Activated gamma-delta T cell treated with anti-CD3 and anti-CD28 coated beads, Interleukin-2, amount 50 U/mL, for 16 hours (primary cell): ENCODE measurements around the gene CORO2B.

Experiments used
- DNase-seq: peaks from one replicate; pipeline ENCODE4 v3.0.0-alpha.2; 2020; ENCODE audit warnings: low read depth

Gene CORO2B

DNA sequence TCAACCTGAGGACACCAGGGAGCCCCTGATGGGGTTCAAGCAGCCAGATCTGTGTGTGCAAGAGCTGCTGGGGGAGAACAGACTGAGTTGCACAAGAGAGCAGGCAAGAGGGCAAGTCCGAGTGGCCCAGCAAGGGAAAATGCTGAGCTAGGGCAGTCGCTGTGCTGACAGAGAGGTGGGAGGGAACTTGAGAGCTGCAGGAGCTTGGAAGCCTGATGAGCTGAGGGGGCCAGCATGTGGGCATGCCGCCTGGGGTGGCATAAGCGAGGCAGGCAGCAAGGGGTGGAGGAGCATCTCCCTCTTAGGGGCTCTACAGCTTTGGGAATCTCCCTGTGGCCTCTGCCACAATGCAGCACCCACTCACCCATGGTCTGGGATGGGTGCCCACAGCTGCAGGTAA, 4.7 kb upstream of the CORO2B start:
- no peak for DNase-seq

DNA sequence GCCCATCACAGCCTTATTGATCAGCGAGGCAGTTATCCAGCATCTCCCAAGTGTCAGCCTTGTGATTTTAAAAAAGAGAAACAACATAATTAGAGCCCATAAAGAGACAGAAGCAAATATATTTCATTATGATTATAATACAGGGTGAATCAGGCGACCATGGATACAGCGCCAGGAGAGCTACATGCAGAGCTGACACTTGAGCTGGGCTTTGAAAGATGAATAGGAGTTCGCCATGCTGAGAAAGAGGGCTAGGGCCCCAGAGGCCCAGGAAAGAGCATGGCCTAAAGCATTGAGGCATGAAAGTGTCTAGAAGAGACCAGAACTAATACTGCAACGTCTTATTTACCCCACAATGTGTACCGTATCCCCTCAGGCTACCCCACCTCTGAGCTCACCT, 4.2 kb upstream of the CORO2B start:
- no peak for DNase-seq

DNA sequence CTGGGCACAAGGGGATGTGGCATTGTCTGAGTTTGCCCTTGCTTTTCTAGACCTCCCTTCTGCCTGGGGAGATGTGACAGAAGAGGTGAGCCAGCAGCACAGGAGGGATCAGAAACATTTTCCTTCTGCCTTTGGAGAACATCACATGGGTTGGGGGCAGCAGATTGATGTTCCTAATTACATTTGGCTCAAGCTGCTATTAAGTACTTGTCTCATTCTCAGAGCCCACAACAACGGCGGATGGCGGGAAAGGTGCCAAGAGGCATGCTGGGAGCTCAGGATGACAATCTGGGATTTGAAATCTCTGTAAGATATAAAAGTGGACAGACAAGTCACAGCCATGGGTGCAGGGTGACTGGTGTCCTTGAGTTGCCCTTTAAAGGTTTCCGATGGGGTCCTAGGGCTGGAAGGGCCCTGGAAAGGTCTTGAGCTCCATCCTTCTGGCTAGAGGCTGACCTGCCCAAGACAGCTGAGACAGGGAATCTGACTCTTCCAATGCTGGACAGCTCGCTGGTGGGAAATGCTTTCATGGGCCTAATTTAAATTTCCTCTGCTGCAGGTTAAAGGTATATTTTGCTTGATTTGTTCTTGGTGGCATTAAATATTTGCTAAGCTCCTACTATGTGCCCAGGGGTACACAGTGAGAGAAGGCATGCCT, 2.4 kb upstream of the CORO2B start:
- DNase-seq: no peak

DNA sequence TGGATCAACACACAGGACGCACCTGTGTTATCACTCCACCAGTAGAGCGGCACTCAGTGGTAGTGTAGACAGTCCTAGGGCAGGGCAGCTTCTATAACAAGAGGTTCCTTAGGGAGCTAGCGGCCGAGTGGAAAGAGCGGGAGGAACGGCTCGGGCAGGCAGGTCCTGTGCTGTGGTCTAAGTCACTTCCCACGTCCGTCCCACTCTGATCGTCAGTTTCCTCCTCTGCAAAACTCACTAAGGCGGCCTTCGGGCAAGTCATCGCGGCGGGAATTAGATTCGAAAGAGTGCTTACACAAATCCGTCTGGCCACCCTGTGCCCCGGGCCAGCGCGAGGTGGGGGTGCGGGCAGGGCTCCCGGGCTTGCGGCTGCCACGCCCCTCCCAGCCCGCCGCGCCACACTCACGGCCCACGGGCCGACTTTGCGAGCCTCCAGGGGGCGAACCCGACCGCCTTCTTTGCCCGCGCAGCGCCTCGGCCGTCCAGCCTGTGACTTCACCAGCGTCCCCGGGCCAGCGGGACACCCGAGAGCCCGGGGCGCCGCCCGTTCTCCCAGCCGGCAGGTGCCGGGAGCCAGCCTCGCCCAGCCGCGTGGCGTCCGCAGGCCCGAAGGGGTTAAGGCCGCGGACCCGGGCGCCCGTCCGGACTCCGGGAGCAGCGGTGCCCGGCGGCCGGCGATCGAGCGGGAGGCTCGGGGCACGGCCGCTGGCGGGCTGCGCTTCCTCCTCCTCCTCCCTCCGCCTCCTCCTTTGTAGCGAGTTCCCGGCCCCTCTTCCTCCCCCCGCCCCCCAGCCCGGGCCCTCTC, 416 bp upstream of the CORO2B start:
- DNase-seq: no peak

DNA sequence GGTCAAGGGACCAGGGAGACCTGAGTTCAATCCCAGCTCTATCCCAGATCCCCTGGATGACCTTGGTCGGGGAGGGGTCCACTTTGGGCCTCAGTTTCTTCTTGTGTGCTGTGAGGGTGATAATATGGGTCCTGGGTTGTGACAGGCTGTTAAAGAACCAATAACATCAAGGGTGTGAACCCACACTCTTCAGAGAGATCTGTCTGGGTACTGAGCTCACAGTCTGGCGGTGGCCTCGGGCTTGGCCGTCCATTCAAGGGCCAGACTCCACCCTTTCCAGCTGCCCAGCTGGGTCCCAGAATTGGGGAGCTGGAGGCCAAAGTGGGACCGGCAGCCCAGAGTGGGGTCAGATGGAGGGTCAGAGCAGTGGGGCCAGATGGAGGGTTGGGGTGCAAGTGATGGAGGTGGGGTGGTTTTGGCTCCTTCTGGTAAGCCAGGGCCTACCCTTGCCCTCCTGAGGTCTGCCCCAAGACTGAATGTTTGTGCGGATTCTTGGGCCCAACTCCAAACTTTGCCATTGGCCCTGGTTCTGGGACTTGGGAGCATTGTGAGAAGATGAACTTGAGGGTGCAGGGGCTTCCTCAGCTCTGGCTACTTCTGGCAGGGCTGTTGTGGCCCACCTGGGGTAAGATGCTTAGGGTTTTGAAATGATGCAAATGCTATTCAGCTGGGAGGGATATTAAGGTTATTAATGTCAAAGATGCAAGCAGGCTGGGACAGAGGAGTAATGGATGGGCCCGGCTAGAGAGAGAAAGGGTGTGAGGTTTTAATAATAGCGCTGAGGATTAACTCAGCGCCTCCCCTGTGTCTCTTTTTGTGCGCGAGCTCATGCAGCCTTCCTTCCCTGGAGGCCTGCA, 1.5 kb downstream of the CORO2B start:
- DNase-seq: no peak

DNA sequence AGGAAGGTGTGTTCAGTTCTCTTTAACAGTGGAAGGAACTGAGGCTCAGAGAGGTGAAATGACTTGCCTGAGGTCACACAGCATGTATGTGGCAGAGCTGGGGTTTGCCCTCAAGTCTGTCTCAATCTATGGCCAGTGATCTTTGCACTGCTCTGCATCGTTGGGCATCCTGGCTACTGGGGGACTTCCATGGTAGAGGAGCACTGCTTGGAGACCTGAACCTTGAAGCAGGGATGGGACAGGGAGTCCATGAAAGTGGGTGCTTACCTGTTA, 2.0 kb downstream of the CORO2B start:
- DNase-seq: no peak

DNA sequence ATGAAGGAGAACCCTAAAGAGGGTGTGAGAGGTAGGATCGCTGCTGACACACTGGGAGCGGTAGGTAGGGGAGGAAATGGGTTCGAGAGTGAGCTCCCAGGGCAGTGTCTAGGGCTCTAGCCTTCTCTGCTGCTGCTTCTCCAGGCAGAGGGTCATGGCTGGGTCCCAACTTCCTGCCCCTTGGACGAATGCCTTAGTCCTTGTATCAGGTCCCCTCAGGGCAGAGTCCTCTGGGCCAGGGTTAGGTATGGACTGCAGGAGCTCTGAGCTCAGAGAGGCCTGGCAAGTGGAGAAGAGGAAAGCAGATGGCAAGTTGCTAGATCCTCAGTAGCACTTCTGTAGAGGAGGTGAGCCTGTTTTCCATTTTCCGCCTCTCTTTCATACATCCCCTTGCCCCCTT, 2.9 kb downstream of the CORO2B start:
- DNase-seq: no peak

DNA sequence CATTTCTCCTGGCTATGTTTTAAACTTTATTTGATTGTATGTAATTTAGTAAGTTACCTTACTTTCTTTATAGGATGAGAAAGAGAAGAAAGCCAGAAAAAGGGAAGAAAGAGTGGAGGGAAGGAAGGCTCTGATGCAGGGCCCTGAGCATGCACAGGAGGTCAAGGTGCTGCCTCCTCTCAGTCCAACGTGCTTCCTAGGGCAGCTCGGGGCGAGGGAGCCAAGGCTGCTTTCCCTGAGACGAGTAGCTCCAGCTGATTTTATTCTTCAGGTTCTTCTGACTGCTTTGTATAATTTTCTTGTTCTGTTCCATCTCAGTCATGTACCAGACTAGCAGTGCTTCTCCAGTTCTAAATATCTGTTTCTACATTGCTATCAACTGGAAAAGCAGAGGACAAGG, 3.4 kb downstream of the CORO2B start:
- no peak for DNase-seq

DNA sequence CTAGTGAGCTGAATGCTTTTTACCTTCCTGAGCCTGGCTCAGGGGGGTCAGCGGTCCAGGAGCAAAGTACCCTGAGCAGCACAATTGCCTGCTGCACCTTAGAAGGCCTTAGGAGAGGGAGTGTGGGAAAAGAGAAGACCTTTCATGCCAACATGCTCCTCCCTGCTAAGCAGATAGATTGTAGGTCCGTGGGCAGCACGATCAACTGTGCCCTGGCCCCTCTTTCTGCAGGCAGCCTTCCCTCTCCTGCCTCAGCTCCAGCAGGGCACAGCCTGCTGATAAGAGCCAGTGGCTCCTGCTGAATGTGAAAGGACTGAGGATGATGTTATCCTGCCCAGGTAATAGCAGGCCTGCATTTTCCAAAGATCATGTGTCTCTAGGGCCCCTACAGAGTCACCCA, 4.1 kb downstream of the CORO2B start:
- no peak for DNase-seq

DNA sequence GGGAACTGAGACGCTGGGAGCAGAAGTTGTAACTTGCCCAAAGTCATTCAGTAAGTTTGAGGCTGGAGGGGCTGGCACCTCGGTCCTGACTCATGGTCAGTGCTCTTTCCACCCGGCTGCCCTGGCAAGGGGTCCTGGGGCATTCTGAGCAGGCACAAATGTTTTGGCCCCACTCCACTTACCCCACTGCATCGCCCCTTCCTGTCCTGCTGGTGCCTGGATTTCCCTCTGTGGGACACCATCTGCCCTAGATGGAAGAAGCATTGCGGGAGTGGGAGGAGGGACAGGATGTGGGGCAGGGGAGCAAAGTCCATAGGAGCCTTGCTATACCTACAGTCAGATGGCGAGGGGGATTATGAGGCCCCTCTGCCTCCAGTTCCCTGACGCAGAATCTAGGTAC, 4.5 kb downstream of the CORO2B start:
- no peak for DNase-seq

DNA sequence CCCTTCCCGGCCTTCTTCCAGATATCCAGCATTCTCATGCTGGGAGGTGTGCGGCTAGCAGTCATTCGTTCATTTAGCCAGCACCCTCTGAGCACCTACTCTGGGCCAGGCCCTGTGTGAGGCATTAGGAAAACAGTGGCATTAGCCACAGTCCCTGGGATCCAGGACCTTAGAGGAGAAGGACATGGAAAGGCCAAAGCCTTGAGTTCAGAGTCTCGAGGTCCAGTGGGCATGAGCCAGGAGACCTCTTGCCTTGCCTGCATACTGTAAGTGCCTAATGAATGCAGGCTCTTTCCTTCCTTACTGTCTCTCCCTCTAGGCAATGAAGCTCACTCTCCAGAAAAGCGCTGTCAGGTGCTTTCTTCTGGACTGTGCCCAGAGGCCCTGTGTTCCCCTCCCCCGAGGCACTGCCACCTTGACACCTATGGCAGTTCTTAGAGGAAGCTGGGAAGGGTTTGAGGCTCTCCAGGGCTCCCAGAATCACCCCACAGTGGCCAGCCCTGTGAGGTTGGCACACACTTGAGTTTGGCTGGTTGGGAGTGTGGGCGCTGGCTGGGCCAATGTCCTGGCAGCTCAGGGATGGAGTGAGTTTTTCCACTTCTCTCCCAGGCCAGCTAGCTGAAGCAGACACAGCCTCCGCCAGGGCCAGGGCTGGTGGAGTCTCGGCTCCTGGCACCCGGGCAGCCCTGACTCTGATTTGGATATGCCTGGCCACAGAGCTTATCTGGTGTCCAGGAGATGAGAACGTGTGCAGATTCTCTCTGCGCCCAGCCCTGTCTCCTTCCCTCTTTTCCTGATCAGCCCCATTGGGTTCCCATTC, 5.4 kb downstream of the CORO2B start:
- DNase-seq: no peak

DNA sequence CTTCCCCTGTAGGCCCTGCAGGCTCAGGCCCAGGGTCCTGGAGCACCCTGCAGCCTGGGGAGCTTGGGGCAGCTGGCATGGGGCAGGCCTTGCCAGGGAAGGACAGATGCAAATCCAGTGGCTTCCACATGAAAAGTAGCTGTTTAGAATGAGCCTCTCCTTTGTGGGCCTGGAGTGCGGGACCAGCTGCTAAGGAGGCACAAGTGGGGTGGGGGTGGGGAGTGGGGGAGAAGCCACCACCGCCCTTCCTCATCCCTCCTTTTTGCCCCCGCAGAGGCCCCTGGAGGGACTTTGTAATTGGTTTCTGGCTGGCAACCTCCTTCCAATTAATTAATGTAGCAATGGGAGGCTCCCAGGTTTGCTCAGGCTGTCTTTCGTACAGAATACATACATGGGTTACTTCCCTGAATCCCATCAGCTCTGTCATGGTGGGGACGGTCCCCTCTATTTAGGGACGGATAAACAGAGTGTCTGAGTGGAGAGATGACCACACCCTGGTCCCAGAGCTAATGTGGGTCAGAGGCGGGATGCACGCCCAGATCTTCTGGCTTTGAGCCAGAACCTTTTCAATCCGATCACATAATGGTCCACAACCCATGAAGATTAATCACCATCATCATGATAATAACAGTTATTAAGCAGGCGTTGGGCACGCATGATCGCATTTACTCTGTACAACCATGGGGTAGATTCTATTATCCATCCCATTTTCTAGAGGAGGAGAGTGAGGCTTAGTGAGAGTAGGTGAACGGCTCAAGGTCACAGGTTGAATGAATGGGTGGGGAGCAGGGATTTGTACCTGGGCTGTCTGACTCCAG, 6.2 kb downstream of the CORO2B start:
- DNase-seq: no peak

DNA sequence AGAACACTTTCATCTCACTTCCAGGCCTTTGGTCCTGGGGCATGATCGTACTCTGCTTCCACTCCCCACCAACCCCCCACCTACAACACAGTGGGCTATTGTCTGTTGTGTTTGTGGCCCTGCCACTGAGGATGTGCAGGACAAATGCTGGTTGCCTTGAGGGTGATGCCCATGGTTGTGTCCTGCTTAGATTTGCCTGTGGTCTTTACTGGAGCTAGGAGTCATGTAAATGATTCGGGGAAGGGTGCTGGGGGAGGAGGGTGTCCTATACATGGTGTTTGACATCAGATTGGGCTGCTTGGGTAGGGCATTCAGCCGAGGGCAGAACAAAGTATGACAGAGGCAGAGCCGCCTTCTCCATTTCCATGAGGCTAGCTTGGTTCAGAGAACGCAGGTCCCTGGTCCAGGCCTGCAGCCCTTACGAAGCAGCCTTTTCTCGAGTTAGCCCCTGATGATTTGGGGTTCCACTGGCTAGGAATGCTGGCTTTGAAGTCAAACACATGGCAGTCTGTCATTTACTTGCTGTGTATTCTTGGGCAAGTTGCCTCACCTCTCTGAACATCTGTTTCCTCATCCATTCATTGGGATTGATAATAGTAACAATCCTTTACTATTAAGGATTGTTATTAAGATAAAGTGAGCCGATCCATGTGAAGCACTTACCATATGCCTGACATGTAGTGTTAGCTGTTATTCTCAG, 6.9 kb downstream of the CORO2B start:
- DNase-seq: no peak

DNA sequence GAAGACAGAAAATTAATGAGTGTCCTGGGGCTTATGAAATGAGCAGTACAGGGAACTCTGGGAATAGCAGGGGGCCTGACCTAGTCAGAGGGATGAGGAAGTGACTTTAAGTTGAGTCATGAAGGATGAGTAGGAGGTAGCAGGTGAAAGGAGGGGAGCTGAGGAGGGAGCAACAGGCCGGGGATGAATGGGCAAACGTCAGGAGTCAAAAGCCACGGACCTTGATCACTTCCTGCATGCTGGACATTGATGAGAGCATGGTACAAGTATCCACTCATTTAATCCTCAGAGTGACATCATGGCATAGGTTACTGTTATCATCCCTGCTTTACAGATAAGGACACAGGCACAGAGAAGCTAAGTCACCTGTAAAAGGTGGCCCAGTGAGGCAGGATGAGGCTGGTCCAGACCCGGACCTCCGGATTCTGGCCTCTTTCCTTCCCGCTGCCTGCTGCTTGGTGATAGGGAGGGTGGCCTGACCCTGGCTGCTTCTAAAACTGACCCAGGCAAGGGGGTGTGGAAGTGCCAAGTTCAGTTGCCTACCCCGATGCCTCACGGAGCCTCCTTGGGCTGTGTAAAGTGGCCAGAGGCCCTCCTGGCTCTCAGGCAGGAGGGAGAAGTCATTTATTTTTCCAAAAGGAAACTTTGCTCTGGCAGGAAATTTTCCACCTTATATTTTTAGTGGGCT, 7.6 kb downstream of the CORO2B start:
- DNase-seq: no peak

DNA sequence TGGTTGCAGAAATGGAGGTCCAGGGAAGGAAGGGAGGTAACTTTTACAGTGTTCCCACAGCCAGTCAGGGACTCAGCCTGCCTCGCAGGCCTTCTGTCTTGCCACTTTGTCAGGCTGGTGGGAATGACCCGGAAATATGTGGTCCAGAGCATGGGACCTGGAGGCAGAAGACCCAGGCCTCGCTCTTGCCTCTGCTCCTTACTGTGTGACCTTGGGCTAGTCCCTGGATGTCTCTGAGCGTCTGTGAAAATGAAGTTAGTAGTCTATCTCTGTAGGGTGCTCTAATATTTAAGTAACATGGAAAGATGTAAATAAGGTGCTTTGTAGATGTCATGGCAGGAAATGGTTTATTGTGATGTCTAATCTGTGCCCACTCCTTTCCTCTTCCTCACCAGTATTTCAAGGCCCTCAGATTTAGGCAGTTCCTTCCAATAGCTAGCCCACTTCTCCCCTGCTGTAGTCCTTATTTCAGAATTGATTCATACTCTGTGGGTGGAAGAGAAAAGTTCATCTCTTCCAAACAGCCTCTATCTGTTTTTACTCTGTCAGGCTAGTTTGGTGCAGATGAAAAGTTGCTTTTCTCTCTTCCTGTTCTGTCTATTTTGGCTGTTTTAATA, 9.1 kb downstream of the CORO2B start:
- DNase-seq: no peak

DNA sequence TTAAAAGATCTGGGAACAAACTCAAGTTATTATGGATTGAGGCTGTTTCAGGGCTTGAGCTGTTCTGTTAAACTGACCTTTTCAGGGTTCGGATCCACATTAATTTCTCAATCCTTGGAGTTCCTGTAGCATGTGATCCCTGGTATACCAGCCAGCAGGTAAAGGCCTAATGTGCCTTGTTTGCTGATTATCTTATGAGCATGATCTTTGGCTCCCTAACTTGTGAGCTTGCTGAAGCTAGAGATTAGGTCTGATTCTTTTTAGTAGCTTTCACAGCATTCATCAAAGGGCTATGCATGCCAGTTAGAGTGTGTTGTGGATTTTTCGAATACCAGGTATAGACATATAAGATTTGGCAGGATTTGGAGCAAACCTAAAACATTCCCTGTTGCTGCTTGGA, 10.3 kb downstream of the CORO2B start:
- DNase-seq: no peak

DNA sequence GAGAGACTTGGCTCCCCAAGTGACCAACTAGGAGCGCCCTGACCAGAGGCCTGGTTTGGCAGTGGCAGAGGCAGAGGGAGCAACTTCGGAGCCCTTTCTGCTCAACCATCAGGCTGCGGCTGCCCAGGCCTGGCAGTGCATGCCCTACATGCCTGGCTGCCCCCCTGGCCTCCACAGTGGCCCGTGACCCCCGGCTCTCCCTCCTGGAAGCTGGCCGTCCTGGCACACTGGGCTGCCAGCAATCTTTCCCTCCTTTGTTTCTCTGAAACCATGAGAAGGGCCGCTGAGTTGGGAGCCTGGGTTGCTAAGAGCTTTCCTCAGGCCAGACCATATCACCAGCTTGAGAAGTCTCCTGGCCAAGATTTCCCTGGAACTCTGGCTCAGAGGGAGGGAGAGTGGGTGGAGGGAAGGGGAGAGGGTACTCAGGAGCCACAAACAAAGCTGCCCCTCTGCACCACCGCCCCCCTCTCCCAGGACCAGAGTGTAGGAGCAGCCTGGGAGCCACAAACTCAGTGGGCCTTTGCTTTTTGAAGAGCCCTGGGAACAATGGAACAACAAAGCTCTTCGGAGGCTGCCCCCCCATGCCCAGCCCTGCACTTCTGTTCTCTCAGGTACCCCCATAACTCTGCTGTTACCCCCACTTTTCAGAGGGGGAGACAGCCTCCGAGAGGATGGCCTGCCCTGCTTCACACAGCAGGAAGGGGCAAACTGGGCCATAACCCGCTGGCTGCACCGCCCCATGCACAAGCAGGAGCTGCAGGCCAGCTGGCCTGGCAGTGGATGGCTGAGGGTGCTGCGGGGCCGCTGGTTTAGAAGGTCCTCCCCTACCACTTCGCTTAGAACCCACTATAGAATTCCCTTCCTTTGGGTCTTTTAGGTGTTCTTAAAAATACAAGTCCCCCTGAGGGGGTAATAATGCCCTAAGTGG, 11.3 kb downstream of the CORO2B start:
- no peak for DNase-seq

DNA sequence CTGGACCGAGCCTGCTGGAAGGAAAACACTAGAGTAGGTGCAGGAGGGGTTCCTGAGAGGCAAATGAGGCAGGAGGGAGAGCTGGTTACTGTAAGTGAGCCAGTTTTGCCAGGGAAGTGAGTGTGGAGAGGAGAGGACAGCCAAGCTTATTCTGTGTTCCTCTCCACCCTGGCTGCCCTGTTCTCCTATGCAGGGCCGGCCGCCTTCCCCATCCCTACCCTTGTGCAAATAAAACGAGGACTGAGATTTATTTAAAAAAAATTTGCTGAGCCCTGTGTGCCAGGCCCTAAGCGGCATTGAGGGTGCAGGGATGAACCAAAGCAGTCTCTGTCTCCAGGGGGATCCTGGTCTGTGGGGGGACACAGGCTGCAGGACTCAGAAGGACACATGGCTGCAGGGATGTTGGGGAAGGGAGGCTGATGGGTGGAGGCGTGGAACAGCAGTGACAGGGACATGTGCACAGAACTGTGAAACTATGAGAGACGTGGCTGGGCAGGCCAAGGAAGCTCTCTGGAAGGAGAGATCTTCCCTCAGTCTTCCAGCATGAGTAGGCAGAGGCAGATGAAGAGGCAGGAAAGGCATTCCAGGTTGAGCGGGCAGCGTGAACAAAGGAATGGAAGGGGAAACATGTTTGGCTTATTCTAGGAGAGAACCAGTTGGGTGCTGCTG, 12.1 kb downstream of the CORO2B start:
- no peak for DNase-seq
